ENCODE measurements around the gene TPK1.

The TPK1 gene

GRCh38 chr7:144487901-144488300, 348.0 kb downstream of the TPK1 start:
- DNase-seq (ENCODE audit: extremely low read depth, insufficient read length), result no peak
- TF ChIP-seq CTCF (IDR thresholded peaks at IDR 0.05; ENCODE audit: insufficient read depth, low read length, poor library complexity, severe bottlenecking), result no peak
- Histone ChIP-seq H3K4me3 (replicated peaks; ENCODE audit: low read depth, low read length) (no peak overlapping the region), H3K36me3 (ENCODE audit: control insufficient read depth, insufficient read depth, low read length) (no peaks in the 10 kb centered on the region), H3K27me3 (replicated peaks; ENCODE audit: control insufficient read depth, insufficient read depth, low read length) (no peaks in the 10 kb centered on the region)

GRCh38 chr7:144484445-144484844, 351.4 kb downstream of the TPK1 start:
- Histone ChIP-seq H3K36me3 (ENCODE audit: control insufficient read depth, insufficient read depth, low read length) (no peaks in the 10 kb centered on the region), H3K4me3 (replicated peaks; ENCODE audit: low read depth, low read length) (no peak overlapping the region), H3K27me3 (replicated peaks; ENCODE audit: control insufficient read depth, insufficient read depth, low read length) (no peaks in the 10 kb centered on the region)
- TF ChIP-seq CTCF (IDR thresholded peaks at IDR 0.05; ENCODE audit: insufficient read depth, low read length, poor library complexity, severe bottlenecking), result no peak
- no peak for DNase-seq (ENCODE audit: extremely low read depth, insufficient read length)

- no peak for DNase-seq (ENCODE audit: extremely low read depth, insufficient read length)
- Histone ChIP-seq H3K27me3 (replicated peaks; ENCODE audit: control insufficient read depth, insufficient read depth, low read length) (no peaks in the 10 kb centered on the region), H3K36me3 (ENCODE audit: control insufficient read depth, insufficient read depth, low read length) (no peaks in the 10 kb centered on the region), H3K4me3 (replicated peaks; ENCODE audit: low read depth, low read length) (no peak overlapping the region)
- TF ChIP-seq CTCF (IDR thresholded peaks at IDR 0.05; ENCODE audit: insufficient read depth, low read length, poor library complexity, severe bottlenecking), result no peak
Measured at GRCh38 chr7:144483189-144483588, 352.7 kb downstream of the TPK1 start.

GRCh38 chr7:144481833-144482232, 354.0 kb downstream of the TPK1 start:
- Histone ChIP-seq H3K4me3 (replicated peaks; ENCODE audit: low read depth, low read length) (no peak overlapping the region), H3K36me3 (ENCODE audit: control insufficient read depth, insufficient read depth, low read length) (no peaks in the 10 kb centered on the region), H3K27me3 (replicated peaks; ENCODE audit: control insufficient read depth, insufficient read depth, low read length) (no peaks in the 10 kb centered on the region)
- no peak for DNase-seq (ENCODE audit: extremely low read depth, insufficient read length)
- TF ChIP-seq CTCF (IDR thresholded peaks at IDR 0.05; ENCODE audit: insufficient read depth, low read length, poor library complexity, severe bottlenecking), result no peak

GRCh38 chr7:144477348-144477747, 358.5 kb downstream of the TPK1 start:
- Histone ChIP-seq H3K27me3 (replicated peaks; ENCODE audit: control insufficient read depth, insufficient read depth, low read length) (no peaks in the 10 kb centered on the region), H3K4me3 (replicated peaks; ENCODE audit: low read depth, low read length) (no peak overlapping the region), H3K36me3 (ENCODE audit: control insufficient read depth, insufficient read depth, low read length) (no peaks in the 10 kb centered on the region)
- TF ChIP-seq CTCF (IDR thresholded peaks at IDR 0.05; ENCODE audit: insufficient read depth, low read length, poor library complexity, severe bottlenecking), result no peak
- DNase-seq (ENCODE audit: extremely low read depth, insufficient read length), result no peak
